HL-60/S4 treated with phorbol 12-myristate 13-acetate at 8.2 ng/mL for 4 days and 3 days (cell line): ENCODE results near the gene SPP1.

ENCODE experiments used
- in situ Hi-C: fragments of 300-500 bp; cut with MboI; formaldehyde crosslinking; loops from 2 replicates; pipeline ENCODE4 v1.15.0; 2022; ENCODE audit warnings: low sequenced_read_pairs

Gene SPP1

GRCh38 chr4:87950936-87951511, 24.5 kb upstream of the SPP1 start:
- in situ Hi-C loops, result no loop called here

GRCh38 chr4:87953826-87954225, 21.7 kb upstream of the SPP1 start:
- in situ Hi-C loops, result no loop called here

GRCh38 chr4:87956501-87956900, 19.0 kb upstream of the SPP1 start:
- in situ Hi-C loops, result no loop called here

- in situ Hi-C loops, result no loop called here
These were observed 18.5 kb upstream of the SPP1 start for GRCh38 chr4:87957061-87957460.

GRCh38 chr4:87961993-87962392, 13.5 kb upstream of the SPP1 start:
- in situ Hi-C loops, result loop anchor here (10.0 kb wide), 1 partner anchor 107 kb away; no protein-coding TSS in a partner anchor

GRCh38 chr4:87962398-87963146, 12.9 kb upstream of the SPP1 start:
- in situ Hi-C loops, result loop anchor here (10.0 kb wide), 1 partner anchor 108 kb away; no protein-coding TSS in a partner anchor

- in situ Hi-C loops, result loop anchor here (10.0 kb wide), 1 partner anchor 111 kb away; no protein-coding TSS in a partner anchor
These were observed 10.0 kb upstream of the SPP1 start for GRCh38 chr4:87965501-87965975.

GRCh38 chr4:87966095-87966496, 9.4 kb upstream of the SPP1 start:
- in situ Hi-C loops, result loop anchor here (10.0 kb wide), 1 partner anchor 111 kb away; no protein-coding TSS in a partner anchor

- in situ Hi-C loops, result loop anchor here (10.0 kb wide), 1 partner anchor 112 kb away; no protein-coding TSS in a partner anchor
These were observed 8.3 kb upstream of the SPP1 start for GRCh38 chr4:87967193-87967592.

- in situ Hi-C loops, result no loop called here
These were observed 5.4 kb upstream of the SPP1 start for GRCh38 chr4:87970121-87970520.

GRCh38 chr4:87971866-87972265, 3.6 kb upstream of the SPP1 start:
- in situ Hi-C loops, result no loop called here

- in situ Hi-C loops, result no loop called here
These were observed 2.0 kb upstream of the SPP1 start for GRCh38 chr4:87973283-87974169.

- in situ Hi-C loops, result loop anchor here (25.0 kb wide), 1 partner anchor 288 kb away; no protein-coding TSS in a partner anchor
These were observed 555 bp upstream of the SPP1 start for GRCh38 chr4:87974856-87975462.

GRCh38 chr4:87977521-87978278, 2.2 kb downstream of the SPP1 start:
- in situ Hi-C loops, result loop anchor here (25.0 kb wide), 1 partner anchor 290 kb away; no protein-coding TSS in a partner anchor

- in situ Hi-C loops, result loop anchor here (25.0 kb wide), 1 partner anchor 291 kb away; no protein-coding TSS in a partner anchor
These were observed 3.2 kb downstream of the SPP1 start for GRCh38 chr4:87978681-87979080.

- in situ Hi-C loops, result loop anchor here (25.0 kb wide), 1 partner anchor 293 kb away; no protein-coding TSS in a partner anchor
These were observed 4.3 kb downstream of the SPP1 start for GRCh38 chr4:87979810-87980209.

- in situ Hi-C loops, result loop anchor here (25.0 kb wide), 1 partner anchor 294 kb away; no protein-coding TSS in a partner anchor
These were observed 6.0 kb downstream of the SPP1 start for GRCh38 chr4:87981486-87981885.

GRCh38 chr4:87982036-87982435, 6.5 kb downstream of the SPP1 start:
- in situ Hi-C loops, result loop anchor here (25.0 kb wide), 1 partner anchor 295 kb away; no protein-coding TSS in a partner anchor

- in situ Hi-C loops, result loop anchor here (25.0 kb wide), 1 partner anchor 295 kb away; no protein-coding TSS in a partner anchor
These were observed 7.0 kb downstream of the SPP1 start for GRCh38 chr4:87982446-87983010.
